Uterus (tissue), 2 donors: ENCODE results near the gene PNMA8A.

Source experiments
- POLR2A ChIP-seq, 2 donors: fragments of 450-650 bp; IDR thresholded peaks; one replicate each; pipeline ENCODE4 v1.6.1; 2016; ENCODE audit warnings: antibody characterized with exemption in 2 of 2, mild to moderate bottlenecking in 1 of 2, moderate library complexity in 1 of 2
- TF ChIP-seq, protein P1 (sequence below), 4 experiments: fragments of 200-600 bp in 2 of 4; fragments of 450-650 bp in 2 of 4; sonication (generic) in 2 of 4; IDR thresholded peaks; one replicate each; pipeline ENCODE4 v1.5.1; 2016 to 2019; ENCODE audit warnings: antibody characterized with exemption in 4 of 4, mild to moderate bottlenecking in 2 of 4, moderate library complexity in 1 of 4

DNA sequence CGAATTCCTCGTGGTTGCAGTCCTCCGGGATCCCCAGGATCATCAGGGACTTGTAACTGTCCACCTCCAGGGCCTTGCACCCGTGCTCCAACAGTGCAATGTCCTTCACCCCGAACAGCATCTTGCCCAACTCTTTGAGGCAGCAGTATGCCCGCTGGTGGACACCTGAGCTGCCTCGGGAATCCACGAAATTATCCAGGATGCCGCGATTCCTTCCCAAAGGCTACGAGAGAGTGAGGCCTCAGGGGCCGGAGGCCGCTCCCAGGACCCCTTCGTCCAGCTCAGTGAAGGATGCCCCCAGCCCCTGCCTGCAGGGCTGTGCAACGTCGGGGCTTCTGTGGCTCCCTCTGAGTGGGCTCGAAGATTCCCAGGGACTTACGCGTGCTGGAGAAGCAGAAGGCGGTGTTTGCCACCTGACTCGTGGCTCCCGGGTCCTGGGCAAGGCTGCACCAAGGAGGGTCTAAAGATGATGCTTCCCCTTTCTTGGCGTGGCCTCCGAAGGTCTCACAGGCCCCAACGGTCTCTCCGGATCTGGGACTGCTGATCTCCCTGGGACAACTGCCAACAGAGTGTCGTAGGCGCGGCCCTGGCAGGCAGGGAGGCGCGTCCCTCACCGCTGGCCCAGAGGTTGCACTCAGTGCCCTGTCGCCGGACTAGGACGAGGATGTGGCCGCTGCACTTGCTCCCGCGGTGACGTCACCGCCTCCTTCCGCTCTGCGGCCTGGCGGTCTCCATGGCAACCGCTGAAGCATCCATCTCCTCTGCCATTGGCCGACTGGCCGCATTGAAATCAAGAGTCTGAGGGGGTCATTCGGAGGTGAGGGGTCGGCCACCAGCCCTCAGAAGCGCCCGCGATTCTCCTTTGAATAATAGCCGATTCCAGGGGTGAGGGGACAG lies 42.9 kb downstream of the PNMA8A start, which contains the start of gene PNMA8C:
- TF ChIP-seq POLR2A (IDR thresholded peaks at IDR 0.05): no peak
- TF ChIP-seq, protein P1, sequence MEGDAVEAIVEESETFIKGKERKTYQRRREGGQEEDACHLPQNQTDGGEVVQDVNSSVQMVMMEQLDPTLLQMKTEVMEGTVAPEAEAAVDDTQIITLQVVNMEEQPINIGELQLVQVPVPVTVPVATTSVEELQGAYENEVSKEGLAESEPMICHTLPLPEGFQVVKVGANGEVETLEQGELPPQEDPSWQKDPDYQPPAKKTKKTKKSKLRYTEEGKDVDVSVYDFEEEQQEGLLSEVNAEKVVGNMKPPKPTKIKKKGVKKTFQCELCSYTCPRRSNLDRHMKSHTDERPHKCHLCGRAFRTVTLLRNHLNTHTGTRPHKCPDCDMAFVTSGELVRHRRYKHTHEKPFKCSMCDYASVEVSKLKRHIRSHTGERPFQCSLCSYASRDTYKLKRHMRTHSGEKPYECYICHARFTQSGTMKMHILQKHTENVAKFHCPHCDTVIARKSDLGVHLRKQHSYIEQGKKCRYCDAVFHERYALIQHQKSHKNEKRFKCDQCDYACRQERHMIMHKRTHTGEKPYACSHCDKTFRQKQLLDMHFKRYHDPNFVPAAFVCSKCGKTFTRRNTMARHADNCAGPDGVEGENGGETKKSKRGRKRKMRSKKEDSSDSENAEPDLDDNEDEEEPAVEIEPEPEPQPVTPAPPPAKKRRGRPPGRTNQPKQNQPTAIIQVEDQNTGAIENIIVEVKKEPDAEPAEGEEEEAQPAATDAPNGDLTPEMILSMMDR (IDR thresholded peaks at IDR 0.05): no peak
